GM13977 (cell line): ENCODE measurements around the gene GIGYF2.
"Not testable (repeated sequence)": the region's sequence is repeated elsewhere in the genome, so short reads cannot be mapped to it uniquely, and the experiment has no call there.

ENCODE experiments used
- DNase-seq: peaks from one replicate; pipeline ENCODE4 v3.0.0; 2012; ENCODE audit warnings: low spot score
- in situ Hi-C: fragments of 300-500 bp; cut with MboI; formaldehyde crosslinking; loops from one replicate; pipeline ENCODE4 v1.12.0; 2022; ENCODE audit warnings: low sequenced_read_pairs, low pct_unique_long_range_greater_than_20kb, mixed read lengths, inconsistent platforms; ENCODE audit not compliant: unreplicated experiment
- TF ChIP-seq, protein P1 (sequence below): IDR thresholded peaks from 2 replicates; pipeline ENCODE4 v1.5.1; 2012; ENCODE audit warnings: mild to moderate bottlenecking, control low read depth; ENCODE audit not compliant: insufficient read depth; ENCODE audit errors: extremely low read depth, missing control alignments

GIGYF2 gene

DNA sequence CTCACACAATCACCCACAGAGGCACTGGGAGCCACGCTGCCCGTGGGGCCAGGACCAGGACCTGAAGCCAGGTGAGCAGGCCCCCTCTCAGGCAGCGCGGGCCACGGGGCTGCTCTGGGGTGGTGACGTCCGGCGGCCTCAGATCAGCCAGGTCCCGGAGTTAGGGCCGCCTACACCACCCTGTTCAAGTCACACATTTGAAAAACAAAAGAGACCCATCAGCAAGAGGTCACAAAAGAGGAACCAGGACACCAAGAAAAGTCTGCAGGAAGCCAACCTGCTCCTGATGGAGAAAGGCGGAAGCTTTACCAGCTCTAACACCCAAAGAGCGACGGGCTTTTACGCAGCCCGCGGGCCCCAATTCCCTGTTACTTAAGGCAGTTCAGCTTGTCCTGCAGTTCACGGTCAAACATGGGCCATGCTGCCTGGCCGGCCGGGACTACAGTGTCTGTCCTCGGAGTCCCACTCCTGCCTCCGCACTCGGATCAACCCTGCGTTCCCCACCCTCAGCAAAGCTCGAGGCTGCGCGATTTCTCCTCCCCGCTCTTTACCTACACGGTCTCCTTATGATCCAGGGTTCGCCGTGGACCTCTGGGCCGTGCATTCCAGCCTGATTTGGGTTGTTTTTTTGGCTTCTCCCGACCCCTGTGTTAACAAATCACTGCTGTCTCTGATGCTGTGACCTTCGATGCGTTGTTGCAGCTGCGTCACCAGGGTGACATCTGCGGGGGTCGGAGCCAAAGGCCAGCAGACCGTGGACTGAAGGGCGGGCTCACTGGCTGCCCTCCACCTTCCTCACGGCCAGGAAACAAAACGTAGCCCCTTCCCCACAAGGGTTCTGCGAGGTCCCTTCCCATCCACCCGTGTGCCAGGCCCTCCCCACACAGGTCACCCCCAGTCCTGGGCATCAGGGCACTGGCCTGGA, 203.9 kb downstream of the GIGYF2 start:
- DNase-seq, result no peak
- in situ Hi-C loops, result no loop called here
- TF ChIP-seq, protein P1, sequence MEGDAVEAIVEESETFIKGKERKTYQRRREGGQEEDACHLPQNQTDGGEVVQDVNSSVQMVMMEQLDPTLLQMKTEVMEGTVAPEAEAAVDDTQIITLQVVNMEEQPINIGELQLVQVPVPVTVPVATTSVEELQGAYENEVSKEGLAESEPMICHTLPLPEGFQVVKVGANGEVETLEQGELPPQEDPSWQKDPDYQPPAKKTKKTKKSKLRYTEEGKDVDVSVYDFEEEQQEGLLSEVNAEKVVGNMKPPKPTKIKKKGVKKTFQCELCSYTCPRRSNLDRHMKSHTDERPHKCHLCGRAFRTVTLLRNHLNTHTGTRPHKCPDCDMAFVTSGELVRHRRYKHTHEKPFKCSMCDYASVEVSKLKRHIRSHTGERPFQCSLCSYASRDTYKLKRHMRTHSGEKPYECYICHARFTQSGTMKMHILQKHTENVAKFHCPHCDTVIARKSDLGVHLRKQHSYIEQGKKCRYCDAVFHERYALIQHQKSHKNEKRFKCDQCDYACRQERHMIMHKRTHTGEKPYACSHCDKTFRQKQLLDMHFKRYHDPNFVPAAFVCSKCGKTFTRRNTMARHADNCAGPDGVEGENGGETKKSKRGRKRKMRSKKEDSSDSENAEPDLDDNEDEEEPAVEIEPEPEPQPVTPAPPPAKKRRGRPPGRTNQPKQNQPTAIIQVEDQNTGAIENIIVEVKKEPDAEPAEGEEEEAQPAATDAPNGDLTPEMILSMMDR, result no peak

DNA sequence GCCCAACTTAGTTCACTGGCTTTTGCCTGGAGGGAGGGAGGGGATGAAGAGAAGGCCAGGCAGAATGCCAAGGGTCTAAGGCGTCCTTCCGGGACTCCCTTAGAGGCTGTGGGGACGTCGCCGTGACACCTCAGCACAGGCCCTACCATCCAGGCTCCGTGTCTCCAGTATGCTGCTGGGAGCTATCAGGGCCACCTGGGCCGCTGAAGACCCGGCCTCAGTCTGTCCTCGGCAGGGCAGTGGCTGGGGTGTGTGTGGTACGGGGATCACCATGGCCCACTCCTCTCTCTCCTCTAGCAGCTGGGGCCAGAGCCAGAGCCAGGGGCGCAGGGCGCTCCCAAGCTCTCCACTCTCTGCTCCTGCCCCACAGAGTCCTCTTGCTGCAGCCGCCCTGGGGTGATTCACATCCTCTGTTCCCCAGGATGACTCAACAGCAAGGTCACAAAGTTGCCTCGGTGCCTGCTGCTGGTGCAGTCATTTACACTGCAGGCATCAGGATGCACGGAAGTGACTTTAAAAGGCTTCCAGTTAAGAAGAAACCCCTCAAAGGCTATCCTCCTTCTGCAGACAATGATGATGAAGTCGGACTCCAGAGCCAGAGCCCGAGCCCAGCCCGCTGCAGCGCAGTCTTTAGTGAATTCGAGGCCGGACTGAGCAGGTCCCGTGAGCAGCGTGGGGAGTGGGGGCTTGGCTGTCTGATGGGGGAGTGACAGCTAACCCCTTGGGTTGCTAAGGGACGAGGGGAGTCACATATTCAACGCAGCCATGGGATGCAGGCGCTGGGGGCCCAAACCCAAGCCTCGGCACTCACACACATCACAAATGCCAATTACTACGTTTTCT, 204.8 kb downstream of the GIGYF2 start:
- no peak for DNase-seq
- TF ChIP-seq, protein P1, result no peak
- in situ Hi-C loops, result no loop called here

DNA sequence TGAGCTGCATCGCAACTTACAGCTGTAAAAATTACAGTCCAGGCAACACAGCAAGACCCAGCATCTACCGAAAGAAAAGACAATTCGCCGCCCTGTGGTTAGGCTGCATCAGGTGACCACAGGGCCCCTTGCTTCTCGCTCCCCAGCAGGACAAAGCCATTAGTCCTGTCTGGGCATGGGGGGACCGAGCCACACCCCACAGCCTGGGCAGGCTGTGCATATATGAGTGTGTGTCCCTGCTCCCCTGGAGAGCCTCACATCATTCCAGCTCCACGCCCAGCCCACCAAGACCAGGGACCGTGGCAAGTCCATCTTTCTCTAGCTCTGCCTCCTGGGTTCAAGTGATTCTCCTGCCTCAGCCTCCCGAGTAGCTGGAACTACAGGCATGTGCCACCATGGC, 206.9 kb downstream of the GIGYF2 start:
- TF ChIP-seq, protein P1, result no peak
- no peak for DNase-seq
- in situ Hi-C loops, result no loop called here

DNA sequence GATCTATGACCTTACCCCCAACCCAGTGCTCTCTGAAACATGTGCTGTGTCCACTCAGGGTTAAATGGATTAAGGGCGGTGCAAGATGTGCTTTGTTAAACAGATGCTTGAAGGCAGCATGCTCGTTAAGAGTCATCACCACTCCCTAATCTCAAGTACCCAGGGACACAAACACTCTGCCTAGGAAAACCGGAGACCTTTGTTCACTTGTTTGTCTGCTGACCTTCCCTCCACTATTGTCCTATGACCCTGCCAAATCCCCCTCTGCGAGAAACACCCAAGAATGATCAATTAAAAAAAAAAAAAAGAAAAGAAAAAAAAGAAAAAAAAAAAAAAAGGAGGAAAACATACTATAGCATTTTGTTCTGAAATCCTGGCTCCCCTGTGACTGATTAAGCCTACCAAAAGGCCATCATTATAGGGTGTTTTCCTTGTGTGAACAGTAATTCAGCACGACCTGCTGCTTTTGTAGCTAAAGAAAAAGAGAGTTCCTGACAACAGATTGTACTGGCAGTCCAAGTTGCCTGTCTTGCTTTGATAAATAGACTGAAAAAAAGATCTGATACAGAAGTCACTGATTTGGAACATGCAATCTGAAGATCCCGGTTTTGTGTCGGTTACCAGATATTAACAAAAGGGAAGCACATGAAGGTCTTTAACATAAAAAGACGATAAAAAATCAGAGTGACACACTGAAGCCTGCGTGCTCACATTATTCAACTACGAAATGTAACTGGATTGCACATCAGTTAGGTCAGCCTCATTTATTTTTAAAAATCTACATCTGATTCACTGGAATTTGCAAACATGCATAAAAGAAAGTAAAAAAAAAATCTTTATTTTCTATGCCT, 210.0 kb downstream of the GIGYF2 start:
- in situ Hi-C loops, DNase-seq: not testable (repeated sequence)

DNA sequence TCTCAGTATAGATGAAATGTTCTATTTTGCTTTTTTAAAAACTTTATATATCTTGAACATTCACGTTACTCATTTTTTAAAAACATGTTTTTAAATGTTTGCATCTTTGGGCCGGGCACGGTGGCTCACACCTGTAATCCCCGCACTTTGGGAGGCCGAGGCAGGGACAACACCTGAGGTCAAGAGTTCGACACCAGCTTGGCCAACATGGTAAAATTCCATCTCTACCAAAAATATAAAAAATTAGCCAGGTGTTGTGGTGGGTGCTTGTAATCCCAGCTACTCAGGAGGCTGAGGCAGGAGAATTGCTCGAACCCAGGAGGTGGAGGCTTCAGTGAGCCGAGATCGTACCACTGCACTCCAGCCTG, 210.6 kb downstream of the GIGYF2 start:
- in situ Hi-C loops, DNase-seq: not testable (repeated sequence)

DNA sequence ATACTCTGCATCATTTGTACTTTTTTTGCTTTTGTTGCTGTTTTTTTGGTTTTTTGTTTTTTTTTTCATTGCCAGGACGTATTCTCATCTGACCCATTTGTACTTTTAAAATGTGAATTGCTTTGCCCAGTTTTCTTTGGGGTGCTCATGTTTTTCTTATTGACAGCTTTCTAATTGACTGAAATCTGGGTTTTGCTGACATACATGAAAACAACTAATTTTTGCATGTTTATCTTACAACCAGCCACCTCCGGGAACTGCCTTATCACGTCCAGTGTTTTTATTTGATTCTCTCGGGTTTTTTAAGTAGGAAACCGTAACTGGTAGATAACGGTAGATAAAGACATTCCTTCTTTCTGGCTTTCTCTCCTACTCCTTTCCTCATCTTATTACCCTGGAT, 211.6 kb downstream of the GIGYF2 start:
- in situ Hi-C loops, result no loop called here
- DNase-seq, result no peak
- TF ChIP-seq, protein P1, result no peak
